ENCODE results near the gene MAP3K20.
"Not testable (repeated sequence)": the region's sequence is repeated elsewhere in the genome, so short reads cannot be mapped to it uniquely, and the experiment has no call there.

The MAP3K20 gene

DNA sequence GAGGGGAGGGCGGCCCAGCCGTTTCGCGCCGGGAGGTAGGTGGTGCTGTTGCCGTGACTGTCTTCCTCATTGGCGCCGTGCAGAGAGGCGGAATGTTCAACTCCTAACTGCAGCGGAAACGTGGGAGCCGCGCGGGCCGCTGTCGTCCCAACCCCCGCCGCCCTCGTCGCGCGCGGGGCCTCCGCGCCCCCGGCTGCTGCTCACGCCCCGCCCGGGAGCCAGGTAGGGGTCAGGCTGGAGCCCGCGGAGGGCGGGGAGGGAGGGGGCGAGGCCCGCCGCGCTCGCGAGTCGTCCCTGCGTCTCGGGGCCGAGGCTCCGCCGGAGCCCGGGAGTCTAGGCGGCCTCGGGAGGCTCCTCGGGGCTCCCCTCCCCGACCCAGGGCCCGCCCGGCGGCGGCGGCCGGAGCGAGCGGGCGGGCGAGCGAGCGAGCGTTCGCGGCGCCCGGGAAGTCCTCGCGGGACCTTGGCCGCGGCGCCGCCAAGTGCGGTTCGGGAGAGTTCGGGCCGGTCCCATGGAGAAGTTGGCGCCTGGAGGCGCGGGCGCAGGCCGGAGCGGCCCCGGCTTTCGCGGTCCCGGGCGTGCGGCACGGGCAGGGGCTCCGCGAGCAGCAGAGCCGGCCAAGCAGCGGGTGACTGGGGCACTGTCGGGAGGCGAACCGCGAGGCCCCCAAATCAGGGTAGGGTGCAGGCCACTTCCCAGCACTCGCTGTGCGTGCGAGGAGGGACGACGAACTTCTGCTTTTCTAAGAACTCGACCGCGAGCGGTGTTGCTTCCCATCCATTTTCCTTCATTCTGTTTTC lies at the start of gene MAP3K20:
TSS of gene MAP3K20 (plus strand) at position 66 of the 800 bp plus-strand sequence. CDS start 15,186 bp downstream, outside the sequence.
- no peak for DNase-seq

DNA sequence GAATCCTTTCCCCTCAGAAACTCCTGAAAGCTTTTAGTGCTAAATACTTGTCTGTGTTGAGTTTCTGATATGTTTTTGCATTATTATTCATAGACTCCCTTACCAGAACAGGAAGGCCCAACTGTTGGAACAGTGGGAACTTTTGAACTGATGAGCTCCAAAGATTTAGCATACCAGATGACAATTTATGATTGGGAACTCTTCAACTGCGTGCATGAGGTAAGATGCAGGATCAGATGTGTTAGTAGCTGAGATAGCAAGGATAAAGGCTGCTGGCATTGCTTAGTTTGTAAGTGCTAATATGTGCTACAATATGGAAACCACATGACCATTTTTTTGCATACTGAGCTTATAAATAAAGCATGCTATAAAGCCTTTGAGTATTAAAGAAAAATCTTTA lies 49.2 kb upstream of the MAP3K20 start:
- DNase-seq = no peak

DNA sequence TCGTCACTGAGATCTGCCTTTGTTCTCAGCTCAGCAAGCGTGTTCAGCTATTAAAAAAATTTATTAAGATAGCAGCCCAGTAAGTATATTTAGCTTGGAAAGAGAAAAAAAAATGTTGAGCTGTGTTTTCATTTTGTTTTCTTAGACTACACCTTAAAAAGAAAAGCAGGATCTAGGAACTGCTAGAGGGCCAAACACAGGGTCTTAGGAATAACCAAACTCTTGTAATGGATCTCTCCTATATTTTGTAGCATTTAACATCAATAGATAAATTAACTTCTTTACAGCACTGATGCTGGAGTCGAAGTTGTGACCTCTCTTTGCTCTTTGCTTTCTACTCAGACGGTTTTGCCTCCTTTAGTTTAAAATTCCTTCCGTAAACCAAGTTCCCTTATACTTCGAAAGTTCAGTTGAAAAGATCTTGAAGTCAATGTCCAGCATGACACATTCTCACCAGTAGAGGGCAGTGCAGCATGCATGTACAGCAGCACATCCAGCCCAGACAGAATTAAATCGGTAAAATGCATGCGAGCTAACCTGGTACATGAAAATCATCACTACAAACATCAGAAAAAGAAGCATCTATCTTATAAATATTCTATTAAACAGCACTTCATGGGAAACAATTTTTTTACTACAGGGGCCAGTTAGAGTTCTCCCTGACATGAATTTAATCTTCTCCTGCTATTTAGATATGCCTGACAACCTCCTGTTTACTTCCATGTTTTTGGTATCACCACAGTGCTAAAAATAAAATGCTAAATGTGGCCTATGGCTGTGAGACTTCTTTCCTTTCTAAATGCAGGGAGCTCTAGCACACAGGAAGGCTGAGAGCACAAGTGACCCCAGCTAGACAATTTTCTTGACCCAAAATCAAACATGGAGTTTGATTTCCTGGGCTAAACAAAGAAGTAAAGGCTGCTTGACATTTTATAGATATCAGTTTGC lies 48.2 kb upstream of the MAP3K20 start:
- DNase-seq = peak; percentile 57

- DNase-seq = no peak
These were observed 47.5 kb upstream of the MAP3K20 start for GRCh38 chr2:173028141-173028540.

DNA sequence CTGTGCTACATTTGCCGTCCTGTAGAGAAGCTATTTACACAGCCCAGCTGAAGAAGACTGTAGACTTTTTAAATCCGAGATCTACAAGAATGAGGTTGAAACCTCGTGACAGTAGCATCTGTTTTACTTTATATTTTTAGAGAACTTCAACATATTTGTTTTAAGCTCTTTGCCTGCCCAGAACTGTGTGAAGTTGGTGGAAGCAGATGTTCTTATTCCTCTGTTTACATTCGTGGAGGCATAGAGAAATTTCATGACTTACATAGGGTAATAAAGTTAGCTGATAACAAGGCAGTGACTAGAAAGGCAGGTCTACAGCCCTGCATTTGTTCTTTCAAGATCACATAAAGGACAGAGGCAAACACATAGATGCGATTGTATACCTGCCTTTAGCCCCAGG lies 47.0 kb upstream of the MAP3K20 start:
- no peak for DNase-seq

- no peak for DNase-seq
These were observed 44.8 kb upstream of the MAP3K20 start for GRCh38 chr2:173030561-173031490.

GRCh38 chr2:173032032-173032431 lies 43.6 kb upstream of the MAP3K20 start:
- no peak for DNase-seq

- DNase-seq = no peak
These were observed 42.6 kb upstream of the MAP3K20 start for GRCh38 chr2:173033084-173033483.

GRCh38 chr2:173034143-173034542 lies 41.5 kb upstream of the MAP3K20 start:
- DNase-seq = no peak

DNA sequence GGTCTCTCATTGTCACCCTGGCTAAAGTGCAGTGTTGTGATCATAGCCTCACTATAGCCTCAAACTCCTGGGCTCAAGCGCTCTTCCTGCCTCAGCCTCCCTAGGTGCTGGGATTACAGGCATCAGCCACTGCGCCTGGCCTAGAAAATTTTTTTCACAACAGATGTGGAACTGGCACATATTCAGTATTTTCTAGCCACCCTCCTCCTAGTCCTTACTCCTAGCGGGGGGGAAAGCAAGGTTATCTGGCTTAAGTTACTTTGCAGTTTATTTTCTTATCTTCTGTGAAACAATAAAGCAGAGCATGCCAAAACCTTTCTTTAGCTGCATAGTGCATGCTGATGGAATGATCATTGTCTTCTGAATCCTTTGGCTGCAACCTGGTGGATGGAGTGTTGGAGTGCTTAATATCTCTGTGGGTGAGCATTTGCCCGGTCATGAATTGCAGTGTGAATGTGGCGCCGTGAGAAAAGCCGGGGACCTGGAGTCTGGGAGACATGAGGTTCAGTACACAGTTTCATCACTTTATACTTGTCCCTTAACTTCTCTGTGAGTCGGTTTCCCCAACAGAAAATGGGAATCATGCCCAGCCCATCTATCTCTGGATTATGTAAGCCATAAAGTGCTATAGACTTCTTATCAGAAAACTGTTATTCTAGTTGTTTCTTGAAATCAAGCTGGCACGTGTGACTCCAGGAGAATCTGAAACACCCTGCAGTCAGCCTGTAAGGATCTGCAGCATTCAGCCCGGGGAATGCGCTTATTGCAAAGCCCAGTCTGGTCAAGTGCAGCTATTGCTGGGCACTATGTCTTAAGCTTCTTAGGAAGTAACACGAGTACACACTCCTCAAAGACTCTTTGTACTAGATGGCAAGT lies 38.2 kb upstream of the MAP3K20 start:
- no peak for DNase-seq

DNA sequence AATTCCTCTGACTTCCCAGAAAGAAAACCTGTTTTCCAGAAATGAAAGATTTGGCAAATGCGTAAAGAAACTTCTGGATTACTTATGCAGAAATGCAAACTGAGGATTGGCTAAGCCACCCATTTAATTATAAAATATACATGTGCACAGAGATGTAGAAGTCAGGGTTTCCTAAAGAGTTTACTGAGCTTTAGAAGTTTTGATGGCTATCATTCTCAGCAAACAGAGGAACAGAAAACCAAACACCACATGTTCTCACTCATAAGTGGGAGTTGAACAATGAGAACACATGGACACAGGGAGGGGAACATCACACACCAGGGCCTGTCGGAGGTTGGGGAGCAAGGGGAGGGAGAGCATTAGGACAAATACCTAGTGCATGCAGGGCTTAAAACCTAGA lies 37.4 kb upstream of the MAP3K20 start:
- DNase-seq = not testable (repeated sequence)

DNA sequence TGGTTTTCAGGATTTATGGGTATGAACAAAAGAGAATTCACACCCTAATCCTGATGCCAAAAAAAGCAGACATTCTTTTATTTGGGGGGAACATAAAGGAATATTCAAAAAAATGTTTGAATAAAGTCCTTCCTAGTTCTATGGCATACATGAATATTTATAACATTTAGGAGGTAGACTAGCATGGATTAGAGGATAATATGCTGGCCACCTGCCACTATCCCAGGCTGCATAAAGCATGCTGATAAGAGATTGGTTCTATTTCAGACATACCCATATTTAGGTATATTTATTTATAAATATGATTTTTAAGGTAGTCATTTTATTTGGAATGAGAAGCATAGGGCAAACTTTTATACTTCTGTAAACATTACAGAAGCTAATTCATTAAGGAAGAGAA lies 34.9 kb upstream of the MAP3K20 start:
- no peak for DNase-seq

GRCh38 chr2:173043476-173043875 lies 32.2 kb upstream of the MAP3K20 start:
- no peak for DNase-seq

DNA sequence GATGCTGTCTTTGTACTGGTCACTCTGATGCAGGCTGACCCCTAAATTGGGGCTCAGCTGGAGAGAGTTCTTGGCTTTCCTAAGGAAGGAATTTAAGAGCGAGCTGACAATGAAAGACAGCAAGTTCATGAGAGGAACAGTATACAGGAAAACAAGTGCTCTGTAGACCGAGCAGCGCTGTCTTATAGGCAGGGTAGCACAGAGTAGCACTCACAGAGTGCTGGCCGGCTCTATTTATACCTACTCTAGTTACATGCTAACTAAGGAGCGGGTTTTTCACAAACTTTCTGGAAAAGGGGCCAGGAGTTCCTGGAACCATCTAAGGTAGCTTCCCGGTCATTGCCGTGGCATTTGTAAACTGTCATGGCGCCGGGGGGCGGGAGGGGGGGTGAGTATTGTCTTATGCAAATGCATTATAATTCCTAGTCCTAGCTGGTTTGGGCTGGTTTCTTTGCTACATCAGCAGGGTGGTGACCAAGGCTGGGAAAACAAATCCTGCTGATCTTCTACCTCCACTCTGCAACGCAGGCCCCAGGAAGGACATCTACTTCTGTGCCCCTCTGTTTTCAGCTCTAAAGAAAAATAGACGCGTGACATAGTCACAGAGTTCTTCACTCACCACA lies 31.6 kb upstream of the MAP3K20 start:
- no peak for DNase-seq

DNA sequence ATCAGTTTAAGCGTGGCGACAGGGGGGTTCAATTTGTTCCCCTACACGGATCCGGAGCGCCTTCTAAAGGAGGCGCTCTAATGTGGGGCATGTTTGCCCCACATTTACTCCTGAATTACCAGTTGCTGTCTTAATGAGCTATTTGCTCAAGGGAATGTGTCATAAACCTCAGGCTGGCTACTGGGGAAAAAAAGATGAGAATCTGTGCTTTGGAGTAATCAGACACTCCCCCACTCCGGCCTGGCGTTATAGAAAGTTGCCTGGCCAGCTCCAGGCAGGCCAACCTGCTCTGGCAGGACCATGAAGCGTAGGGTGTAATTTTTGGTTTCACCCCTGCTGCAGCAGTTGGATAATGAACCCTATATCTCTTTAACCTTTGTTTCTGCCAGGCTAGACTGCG lies 31.0 kb upstream of the MAP3K20 start:
- no peak for DNase-seq

- no peak for DNase-seq
These were observed 30.5 kb upstream of the MAP3K20 start for GRCh38 chr2:173045181-173045580.

GRCh38 chr2:173048522-173048896 lies 27.1 kb upstream of the MAP3K20 start:
- DNase-seq = no peak

- DNase-seq = peak; percentile 4
These were observed 26.6 kb upstream of the MAP3K20 start for GRCh38 chr2:173048897-173049661.

DNA sequence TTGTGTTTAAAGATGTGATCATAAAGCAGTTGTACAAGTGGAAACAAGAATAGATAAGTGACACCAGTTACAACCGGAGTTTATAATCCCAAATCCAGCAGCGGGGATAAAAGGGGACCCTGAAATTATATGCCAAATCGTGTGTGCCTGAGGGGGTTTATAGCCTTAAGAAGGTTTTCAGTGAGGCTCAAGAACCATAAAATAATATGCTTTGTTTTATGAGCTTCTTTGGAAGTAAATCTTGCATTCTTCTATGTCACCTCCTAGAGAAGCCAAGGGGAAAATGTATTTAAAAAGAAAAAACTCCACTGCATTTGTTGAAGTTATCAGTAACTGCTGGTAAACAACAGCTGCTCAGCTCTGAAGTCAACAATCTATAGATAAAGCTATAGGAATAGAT lies 25.8 kb upstream of the MAP3K20 start:
- DNase-seq = no peak

DNA sequence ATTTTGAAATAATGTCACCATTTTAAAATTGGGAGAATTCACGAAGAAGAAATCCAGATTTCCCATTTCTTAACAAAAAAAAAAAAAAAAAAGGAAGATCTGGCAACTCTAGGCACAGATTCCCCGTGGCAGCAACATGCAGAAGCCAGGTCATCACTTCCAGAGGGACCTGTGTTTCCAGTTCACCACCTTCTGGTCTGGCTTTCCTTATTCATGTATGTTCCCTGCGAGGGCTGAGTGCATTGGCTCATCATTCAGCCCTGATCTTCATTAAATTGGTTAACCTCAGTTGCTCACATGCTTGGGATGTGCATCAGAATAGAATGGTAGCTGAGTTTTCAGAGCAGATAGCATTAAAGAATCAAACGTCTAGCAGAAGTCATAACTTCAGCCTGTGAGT lies 25.0 kb upstream of the MAP3K20 start:
- DNase-seq = no peak
